Measurements from ENCODE around the gene RNF181.
A peak's percentile ranks its signal among the peaks of the same experiment; 100 is the strongest.

- TF ChIP-seq EP300 (IDR thresholded peaks at IDR 0.05), result peak in 1 of 4 donors; percentile 2
- TF ChIP-seq POLR2A (IDR thresholded peaks at IDR 0.05), result peak in 3 of 4 donors; percentile 72 to 96 (median 93)
These were observed 7.1 kb downstream of the RNF181 start, which contains the start of gene TMEM150A for GRCh38 chr2:85602476-85603234.
